Mammary epithelial cell (primary cell): ENCODE results near the gene POLE.

ENCODE experiments used
- EZH2 ChIP-seq: IDR thresholded peaks from 2 replicates; pipeline ENCODE4 v1.6.1; 2012; ENCODE audit warnings: low read length, inconsistent platforms, borderline replicate concordance
- TF ChIP-seq, protein P1 (sequence below), 2 donors: IDR thresholded peaks in 1 of 2; conservative IDR thresholded peaks in 1 of 2; 2 replicates each; pipeline ENCODE4 v1.5.1; 2011 to 2012; ENCODE audit warnings: inconsistent platforms in 2 of 2, low read length in 2 of 2, mild to moderate bottlenecking in 2 of 2, control low read depth in 1 of 2, low read depth in 1 of 2; ENCODE audit not compliant: insufficient read depth in 1 of 2; ENCODE audit errors: extremely low read depth in 1 of 2

DNA sequence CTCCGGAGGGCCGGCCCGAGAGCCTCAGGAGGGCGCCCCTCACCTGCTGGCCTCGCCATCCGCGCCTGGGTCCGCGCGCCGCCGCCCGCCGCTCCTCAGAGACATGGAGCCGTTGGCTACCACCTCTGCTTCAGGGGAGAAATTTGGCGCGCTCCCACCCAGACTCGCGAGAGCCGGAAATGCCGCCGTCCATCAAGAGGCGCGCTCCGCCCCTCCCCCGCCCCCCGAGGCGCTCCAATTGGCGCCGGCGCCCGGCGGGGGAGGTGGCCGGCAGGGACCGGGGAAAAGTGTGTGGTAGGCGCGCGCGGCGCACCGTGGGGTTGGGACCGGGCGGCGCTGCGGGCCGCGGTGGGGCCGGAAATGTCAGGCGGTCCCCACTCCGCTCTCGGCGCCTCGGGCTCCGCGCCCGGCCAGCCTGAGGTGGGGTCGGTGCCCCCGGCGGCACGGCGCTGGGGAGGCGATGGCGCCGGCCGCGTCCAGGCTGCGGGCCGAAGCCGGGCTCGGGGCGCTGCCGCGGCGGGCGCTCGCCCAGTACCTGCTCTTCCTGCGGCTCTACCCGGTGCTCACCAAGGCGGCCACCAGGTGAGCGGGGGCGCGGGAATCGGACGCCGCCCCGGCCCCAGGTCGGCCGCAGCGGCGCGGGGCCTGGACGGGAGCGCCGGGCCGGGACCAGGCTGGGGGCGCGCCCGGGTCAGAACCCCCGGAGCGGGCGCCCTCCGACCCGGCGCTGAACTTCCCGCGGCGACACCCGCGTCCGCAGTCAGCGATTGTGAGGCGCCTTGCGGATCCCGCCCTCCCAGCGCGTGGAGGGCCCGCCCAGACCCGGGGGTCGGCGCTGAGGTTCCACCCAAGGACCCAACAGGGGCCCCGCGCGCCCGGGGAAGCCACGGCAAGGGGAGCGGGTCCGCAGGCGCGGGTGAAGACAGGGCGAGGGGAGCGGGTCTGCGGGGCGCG lies at the start of gene POLE, which contains the start of gene PXMP2:
- TF ChIP-seq, protein P1, sequence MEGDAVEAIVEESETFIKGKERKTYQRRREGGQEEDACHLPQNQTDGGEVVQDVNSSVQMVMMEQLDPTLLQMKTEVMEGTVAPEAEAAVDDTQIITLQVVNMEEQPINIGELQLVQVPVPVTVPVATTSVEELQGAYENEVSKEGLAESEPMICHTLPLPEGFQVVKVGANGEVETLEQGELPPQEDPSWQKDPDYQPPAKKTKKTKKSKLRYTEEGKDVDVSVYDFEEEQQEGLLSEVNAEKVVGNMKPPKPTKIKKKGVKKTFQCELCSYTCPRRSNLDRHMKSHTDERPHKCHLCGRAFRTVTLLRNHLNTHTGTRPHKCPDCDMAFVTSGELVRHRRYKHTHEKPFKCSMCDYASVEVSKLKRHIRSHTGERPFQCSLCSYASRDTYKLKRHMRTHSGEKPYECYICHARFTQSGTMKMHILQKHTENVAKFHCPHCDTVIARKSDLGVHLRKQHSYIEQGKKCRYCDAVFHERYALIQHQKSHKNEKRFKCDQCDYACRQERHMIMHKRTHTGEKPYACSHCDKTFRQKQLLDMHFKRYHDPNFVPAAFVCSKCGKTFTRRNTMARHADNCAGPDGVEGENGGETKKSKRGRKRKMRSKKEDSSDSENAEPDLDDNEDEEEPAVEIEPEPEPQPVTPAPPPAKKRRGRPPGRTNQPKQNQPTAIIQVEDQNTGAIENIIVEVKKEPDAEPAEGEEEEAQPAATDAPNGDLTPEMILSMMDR (conservative IDR thresholded peaks at IDR 0.05 in 1 of 2, IDR thresholded peaks at IDR 0.05 in 1 of 2; ENCODE audit: extremely low read depth in 1 of 2, insufficient read depth in 1 of 2, low read depth in 1 of 2, low read length in 2 of 2), result no peak
- TF ChIP-seq EZH2, result no peak
